ENCODE measurements around the gene TTBK1. TPM values are rescaled to one million over a fixed set of nuclear protein-coding genes. Genes with fewer than 3 reads are reported as not detected.

Gene TTBK1
- total and polyA plus RNA-seq, 10 of the 15 experiments (the other 5 are each of a cell fraction or from before 2014, with no cell fraction given) = 0.05 to 0.27 TPM; not detected in 8

DNA sequence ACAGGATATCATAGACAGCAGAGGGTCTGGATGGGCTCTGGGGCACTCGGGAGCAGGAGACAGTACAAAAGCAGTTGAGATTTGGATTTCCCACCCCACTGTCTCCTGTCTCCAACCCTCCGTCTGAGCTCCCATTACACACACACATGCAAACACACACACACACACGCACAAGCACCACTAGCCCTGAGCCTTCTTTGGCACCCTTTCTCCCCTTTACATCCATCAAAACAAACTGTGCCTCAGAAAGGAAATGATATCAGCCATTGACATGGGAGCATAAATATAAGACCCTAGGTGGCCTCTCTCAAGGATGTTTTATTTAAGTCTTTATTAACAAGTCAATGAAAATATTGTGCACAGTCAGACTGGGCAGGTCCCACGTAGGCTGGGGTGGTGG, 17.5 kb downstream of the TTBK1 start:
- DNase-seq (ENCODE audit: low read depth, low spot score) (no peak), FAIRE-seq (no peak), ATAC-seq (no peak)
- 49% methylated on average over 4 of the region's 4 CpGs for WGBS (ENCODE audit: insufficient coverage, insufficient replicate concordance, low lambda C conversion rate, missing lambda C conversion rate)
- no peak overlapping the region for H3K4me2 ChIP-seq (ENCODE audit: control insufficient read depth, insufficient read depth)
- intact Hi-C loops (cut with micrococcal nuclease; ENCODE audit: unreplicated experiment) (no loop called here), in situ Hi-C loops (cut with MboI) (no loop called here)
- no peaks in the 10 kb centered on the region for H3K79me2 ChIP-seq (ENCODE audit: control insufficient read depth, insufficient read depth, low read length)
- no peaks in the 10 kb centered on the region for H3K9me3 ChIP-seq (replicated peaks; ENCODE audit: control insufficient read depth, insufficient read depth, low read length)
- no peak overlapping the region for H2AFZ ChIP-seq (ENCODE audit: control insufficient read depth, low read depth, low read length)
- no peak overlapping the region for H3K9ac ChIP-seq (ENCODE audit: control insufficient read depth, insufficient read depth, low read length)
- H3K4me3 ChIP-seq = no peak overlapping the region
- no peaks in the 10 kb centered on the region for H4K20me1 ChIP-seq (ENCODE audit: control insufficient read depth, insufficient read depth)
- peaks cover 8% of the 10 kb centered on the region for H3K4me1 ChIP-seq (ENCODE audit: control insufficient read depth, insufficient read depth, low read length)
- no peaks in the 10 kb centered on the region; a peak in 1 of 4 replicates for H3K27me3 ChIP-seq (replicated peaks in 1 of 2; ENCODE audit: control insufficient read depth in 2 of 2, insufficient read depth in 2 of 2, low read length in 1 of 2)
- POLR2A ChIA-PET = interaction anchor here (0.5 kb wide), 1 partner anchor 126 kb away, joined by 4 read pairs; no protein-coding TSS in a partner anchor
- RAD21 ChIA-PET (ENCODE audit: unreplicated experiment) = interaction anchor here (6.9 kb wide), 1 partner anchor 246 kb away, joined by 44 read pairs; no protein-coding TSS in a partner anchor
- BruUV-seq (replicated peaks) = no TSS peak
- no peak for TF ChIP-seq TCF7 (IDR thresholded peaks at IDR 0.05; ENCODE audit: borderline replicate concordance)
- TF ChIP-seq MXI1 (IDR thresholded peaks at IDR 0.05; ENCODE audit: low read depth, low read length) = no peak
- no peak for TF ChIP-seq SKIL (IDR thresholded peaks at IDR 0.05; ENCODE audit: low read depth, poor library complexity, severe bottlenecking)
- TF ChIP-seq DPF2 (IDR thresholded peaks at IDR 0.05) = no peak
- TF ChIP-seq FOXK2 (IDR thresholded peaks at IDR 0.05) = no peak
- no peak for TF ChIP-seq JUND (IDR thresholded peaks at IDR 0.05; ENCODE audit: low read depth, low read length)
- no peak for TF ChIP-seq ESRRA (IDR thresholded peaks at IDR 0.05; ENCODE audit: low read length)
- TF ChIP-seq NFIC (IDR thresholded peaks at IDR 0.05; ENCODE audit: low read depth, low read length) = no peak
- no peak for TF ChIP-seq RFX5 (IDR thresholded peaks at IDR 0.05; ENCODE audit: low read depth, low read length)
- CTCF ChIA-PET = interaction anchor here (2.1 to 6.1 kb wide), 3 partner anchors 99 to 246 kb away, joined by 10 to 56 read pairs (median 12); no protein-coding TSS in a partner anchor
- no peaks in the 10 kb centered on the region for H3K36me3 ChIP-seq (ENCODE audit: control insufficient read depth in 2 of 2, insufficient read depth in 2 of 2, low read length in 1 of 2)
- SMC1A ChIA-PET (ENCODE audit: uncharacterized antibody, unreplicated experiment) = interaction anchor here (1.1 to 1.4 kb wide), 3 partner anchors 48 to 247 kb away, joined by 3 to 5 read pairs (median 3); partner anchors contain the start of gene CRIP3
- no peak overlapping the region for H3K27ac ChIP-seq (ENCODE audit: control insufficient read depth, insufficient read depth)

All from GM12878 (cell line).